GM23338 (cell line): ENCODE measurements around the gene HRH3. TPM values are rescaled to one million over a fixed set of nuclear protein-coding genes. Genes with fewer than 3 reads are reported as not detected.
A peak's percentile ranks its signal among the peaks of the same experiment; 100 is the strongest.

Source experiments
- CREB1 ChIP-seq: fragments of 250-450 bp; sonication (Bioruptor Pico); IDR thresholded peaks from 2 replicates; pipeline ENCODE4 v1.5.0; 2020; ENCODE audit warnings: low read depth, mild to moderate bottlenecking, moderate library complexity
- ETS1 ChIP-seq: IDR thresholded peaks from 2 replicates; pipeline ENCODE4 v1.6.1; 2016; ENCODE audit warnings: antibody characterized with exemption
- EZH2 ChIP-seq: fragments of 200-600 bp; sonication (generic); IDR thresholded peaks from one replicate; pipeline ENCODE4 v1.8.0; 2017; ENCODE audit warnings: antibody characterized with exemption, mild to moderate bottlenecking, low read depth; ENCODE audit not compliant: unreplicated experiment
- EZH2phosphoT487 ChIP-seq: fragments of 200-600 bp; sonication (generic); IDR thresholded peaks from one replicate; pipeline ENCODE4 v1.8.1; 2018; ENCODE audit warnings: antibody characterized with exemption; ENCODE audit not compliant: unreplicated experiment
- NANOG ChIP-seq: IDR thresholded peaks from 2 replicates; pipeline ENCODE4 v1.6.1; 2016; ENCODE audit warnings: antibody characterized with exemption, borderline replicate concordance
- REST ChIP-seq: IDR thresholded peaks from one replicate; pipeline ENCODE4 v1.6.1; 2018; ENCODE audit warnings: antibody characterized with exemption; ENCODE audit not compliant: unreplicated experiment
- STAT1 ChIP-seq: IDR thresholded peaks from one replicate; pipeline ENCODE4 v1.6.1; 2016; ENCODE audit warnings: antibody characterized with exemption; ENCODE audit not compliant: unreplicated experiment
- ZNF114 ChIP-seq: fragments of 250-450 bp; sonication (Bioruptor Pico); IDR thresholded peaks from 2 replicates; pipeline ENCODE4 v1.5.0; 2020; ENCODE audit warnings: mild to moderate bottlenecking, moderate library complexity
- ZNF331 ChIP-seq: fragments of 250-450 bp; sonication (Bioruptor Pico); IDR thresholded peaks from 2 replicates; pipeline ENCODE4 v1.5.0; 2020; ENCODE audit warnings: low read depth, mild to moderate bottlenecking, moderate library complexity
- ZNF462 ChIP-seq: fragments of 250-450 bp; sonication (Bioruptor Pico); IDR thresholded peaks from 2 replicates; pipeline ENCODE4 v1.5.0; 2020; ENCODE audit warnings: mild to moderate bottlenecking, moderate library complexity
- polyA plus RNA-seq: library from polyadenylated mRNA; unstranded; fragments of >200 nt; fragmentation: Nextera tagmentation; extraction: Ambion mirVana; gene quantifications from 2 replicates; pipeline ENCODE4 v1.2.1, GENCODE V29; 2016
- total RNA-seq: library from RNA; depleted of rRNA; stranded (reverse); fragments of >200 nt; shearing (Covaris generic); gene quantifications from 2 replicates; pipeline ENCODE4 v1.2.3, GENCODE V29; 2014

The HRH3 gene
- total and polyA plus RNA-seq, 2 experiments from 2014 or later = 1.5 to 5.2 TPM

- TF ChIP-seq ZNF462 = no peak
- no peak for TF ChIP-seq STAT1
- no peak for TF ChIP-seq EZH2
- TF ChIP-seq EZH2phosphoT487 = no peak
- no peak for TF ChIP-seq ZNF331 (CRISPR knock-in tag)
- TF ChIP-seq REST = no peak
- no peak for TF ChIP-seq ZNF114 (CRISPR knock-in tag)
- TF ChIP-seq NANOG = no peak
- peak; percentile 97 for TF ChIP-seq CREB1 (CRISPR knock-in tag)
- peak; percentile 82 for TF ChIP-seq ETS1
Measured at GRCh38 chr20:62182469-62183425, 37.3 kb downstream of the HRH3 start, which contains the start of gene MTG2 (continued).
